Kidney epithelial cell (primary cell): ENCODE measurements around the gene ANKFN1. TPM values are rescaled to one million over a fixed set of nuclear protein-coding genes. Genes with fewer than 3 reads are reported as not detected.

Experiments used
- DNase-seq: peaks from one replicate; pipeline ENCODE4 v3.0.0-alpha.2; 2010; ENCODE audit warnings: low read depth
- H3K27me3 ChIP-seq: 2 replicates; pipeline ENCODE4 v1.6.0; 2011; ENCODE audit warnings: low read length; ENCODE audit not compliant: control insufficient read depth, insufficient read depth
- H3K36me3 ChIP-seq: 2 replicates; pipeline ENCODE4 v1.5.1; 2011; ENCODE audit warnings: low read length; ENCODE audit not compliant: control insufficient read depth, insufficient read depth
- H3K4me3 ChIP-seq: 2 replicates; pipeline ENCODE4 v1.5.1; 2011; ENCODE audit warnings: low read depth, mild to moderate bottlenecking, control low read depth, low read length
- total RNA-seq: library from RNA; depleted of rRNA; stranded (reverse); fragments of >200 nt; gene quantifications from 2 replicates; pipeline ENCODE4 v1.2.3, GENCODE V29; 2015
- TF ChIP-seq, protein P1 (sequence below): IDR thresholded peaks from 2 replicates; pipeline ENCODE4 v1.5.1; 2011; ENCODE audit warnings: mild to moderate bottlenecking, moderate library complexity, low read length, control low read depth, inconsistent platforms; ENCODE audit not compliant: insufficient read depth, poor library complexity, severe bottlenecking

Gene ANKFN1
- total RNA-seq, 1 donor from 2014 or later: not detected

DNA sequence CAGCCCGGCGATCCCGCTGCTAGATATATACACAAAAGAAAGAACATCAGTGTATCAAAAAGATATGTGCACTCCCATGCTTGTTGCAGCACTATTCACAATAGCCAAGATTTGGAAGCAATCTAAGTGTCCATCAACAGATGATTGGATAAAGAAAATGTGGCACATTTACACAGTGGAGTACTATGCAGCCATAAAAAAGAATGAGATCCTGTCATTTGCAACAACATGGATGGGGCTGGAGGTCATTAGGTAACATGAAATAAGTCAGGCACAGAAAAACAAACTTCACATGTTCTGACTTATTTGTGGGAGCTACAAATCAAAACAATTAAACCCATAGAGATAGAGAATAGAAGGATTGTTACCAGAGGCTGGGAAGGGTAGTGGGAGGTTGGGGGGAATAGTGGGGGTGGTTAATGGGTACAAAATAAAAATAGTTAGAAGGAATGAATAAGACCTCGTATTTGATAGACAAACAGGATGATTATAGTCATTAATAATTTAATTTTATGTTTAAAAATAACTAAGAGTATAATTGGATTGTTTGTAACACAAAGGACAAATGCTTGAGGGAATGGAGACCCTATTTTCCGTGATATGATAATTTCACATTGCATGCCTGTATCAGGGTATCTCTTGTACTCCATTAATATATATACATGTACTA, 263.5 kb downstream of the ANKFN1 start:
- DNase-seq: no peak
- no peaks in the 10 kb centered on the region for H3K27me3 ChIP-seq
- H3K4me3 ChIP-seq: no peak overlapping the region
- no peaks in the 10 kb centered on the region for H3K36me3 ChIP-seq
- TF ChIP-seq, protein P1, sequence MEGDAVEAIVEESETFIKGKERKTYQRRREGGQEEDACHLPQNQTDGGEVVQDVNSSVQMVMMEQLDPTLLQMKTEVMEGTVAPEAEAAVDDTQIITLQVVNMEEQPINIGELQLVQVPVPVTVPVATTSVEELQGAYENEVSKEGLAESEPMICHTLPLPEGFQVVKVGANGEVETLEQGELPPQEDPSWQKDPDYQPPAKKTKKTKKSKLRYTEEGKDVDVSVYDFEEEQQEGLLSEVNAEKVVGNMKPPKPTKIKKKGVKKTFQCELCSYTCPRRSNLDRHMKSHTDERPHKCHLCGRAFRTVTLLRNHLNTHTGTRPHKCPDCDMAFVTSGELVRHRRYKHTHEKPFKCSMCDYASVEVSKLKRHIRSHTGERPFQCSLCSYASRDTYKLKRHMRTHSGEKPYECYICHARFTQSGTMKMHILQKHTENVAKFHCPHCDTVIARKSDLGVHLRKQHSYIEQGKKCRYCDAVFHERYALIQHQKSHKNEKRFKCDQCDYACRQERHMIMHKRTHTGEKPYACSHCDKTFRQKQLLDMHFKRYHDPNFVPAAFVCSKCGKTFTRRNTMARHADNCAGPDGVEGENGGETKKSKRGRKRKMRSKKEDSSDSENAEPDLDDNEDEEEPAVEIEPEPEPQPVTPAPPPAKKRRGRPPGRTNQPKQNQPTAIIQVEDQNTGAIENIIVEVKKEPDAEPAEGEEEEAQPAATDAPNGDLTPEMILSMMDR: no peak

DNA sequence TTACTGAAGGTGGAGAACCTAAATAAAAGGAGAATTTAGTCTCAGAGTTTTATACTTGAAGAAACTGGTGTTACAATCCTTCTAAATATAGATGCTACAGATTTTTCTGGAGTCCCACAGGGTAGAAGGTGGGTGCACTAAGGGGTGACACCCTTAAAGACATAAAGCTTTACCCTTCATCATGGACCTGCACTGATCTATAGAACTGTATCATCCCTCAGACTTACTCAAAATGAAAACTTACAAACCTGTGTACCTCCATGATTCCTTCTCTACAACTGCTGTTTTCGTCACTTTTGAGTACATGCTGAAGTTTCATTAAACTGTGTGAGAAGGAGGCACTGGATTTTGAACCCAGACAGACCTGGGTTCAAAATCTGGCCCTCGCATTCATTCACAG, 270.7 kb downstream of the ANKFN1 start:
- Histone ChIP-seq H3K4me3 (no peak overlapping the region), H3K27me3 (no peaks in the 10 kb centered on the region), H3K36me3 (no peaks in the 10 kb centered on the region)
- no peak for DNase-seq
- TF ChIP-seq, protein P1: no peak

DNA sequence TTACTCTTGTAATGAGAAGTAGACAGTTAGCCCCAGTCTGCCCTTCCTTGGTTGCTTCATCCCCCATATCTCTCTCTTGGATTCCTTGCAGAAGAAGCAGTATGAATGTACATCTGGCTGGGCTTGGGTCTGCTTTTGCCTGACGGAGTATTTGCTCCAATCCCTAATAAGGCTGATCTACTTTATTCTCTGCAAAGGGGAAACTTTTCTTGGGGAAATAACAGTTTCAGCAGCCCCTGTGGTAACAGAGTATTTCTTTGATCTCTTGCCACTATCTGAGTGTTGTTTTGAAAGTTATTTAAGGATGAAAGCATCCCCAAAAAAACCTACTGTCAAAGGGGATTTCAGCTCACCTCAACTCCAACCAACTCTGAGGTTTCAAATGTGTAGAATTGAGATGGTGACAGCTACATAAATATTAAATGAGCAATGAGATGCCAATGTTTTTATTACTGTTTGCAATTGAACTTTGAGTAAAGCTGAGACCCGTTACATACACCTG, 271.3 kb downstream of the ANKFN1 start:
- DNase-seq: no peak
- Histone ChIP-seq H3K36me3 (no peaks in the 10 kb centered on the region), H3K4me3 (no peak overlapping the region), H3K27me3 (no peaks in the 10 kb centered on the region)
- TF ChIP-seq, protein P1: no peak

DNA sequence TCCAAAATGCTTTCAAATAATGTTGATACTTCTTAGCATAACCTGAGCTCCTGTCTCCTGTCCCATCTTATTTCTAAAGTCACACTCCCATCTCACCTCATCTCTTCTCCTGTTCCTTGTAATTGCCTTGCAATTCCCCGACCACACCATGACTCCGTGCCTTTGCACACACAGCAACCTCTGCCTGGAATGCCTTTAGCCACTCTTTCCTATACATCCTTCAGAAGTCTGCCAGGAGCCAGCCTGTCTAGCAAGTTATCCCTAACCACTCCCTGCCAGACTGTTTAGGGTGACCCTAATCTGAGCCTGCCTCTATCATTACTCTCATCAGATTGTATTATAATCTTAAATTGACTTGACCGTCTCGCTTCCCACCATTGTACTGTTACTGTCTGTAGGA, 272.2 kb downstream of the ANKFN1 start:
- Histone ChIP-seq H3K4me3 (no peak overlapping the region), H3K36me3 (no peaks in the 10 kb centered on the region), H3K27me3 (no peaks in the 10 kb centered on the region)
- TF ChIP-seq, protein P1: no peak
- DNase-seq: no peak

DNA sequence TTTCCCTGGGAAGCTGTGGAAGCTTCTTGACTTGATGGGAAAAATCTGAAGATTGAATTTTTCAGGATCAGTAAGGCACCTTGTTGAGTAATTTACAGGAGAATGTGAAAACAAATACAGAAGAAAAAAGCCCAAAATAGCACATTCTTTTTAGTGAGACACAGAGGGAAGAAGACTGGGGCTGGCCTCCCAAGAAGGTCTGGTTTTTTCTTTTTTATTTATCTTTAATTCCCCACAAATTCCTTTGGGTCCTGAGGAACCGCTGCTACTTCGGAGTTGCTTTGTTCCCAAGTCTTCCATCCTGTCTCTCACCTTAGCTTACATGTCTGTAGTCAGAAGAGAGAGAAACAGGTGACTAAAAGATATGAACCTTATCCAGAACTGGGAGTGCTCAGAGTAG, 273.6 kb downstream of the ANKFN1 start:
- Histone ChIP-seq H3K4me3 (no peak overlapping the region), H3K36me3 (no peaks in the 10 kb centered on the region), H3K27me3 (no peaks in the 10 kb centered on the region)
- TF ChIP-seq, protein P1: no peak
- DNase-seq: no peak

DNA sequence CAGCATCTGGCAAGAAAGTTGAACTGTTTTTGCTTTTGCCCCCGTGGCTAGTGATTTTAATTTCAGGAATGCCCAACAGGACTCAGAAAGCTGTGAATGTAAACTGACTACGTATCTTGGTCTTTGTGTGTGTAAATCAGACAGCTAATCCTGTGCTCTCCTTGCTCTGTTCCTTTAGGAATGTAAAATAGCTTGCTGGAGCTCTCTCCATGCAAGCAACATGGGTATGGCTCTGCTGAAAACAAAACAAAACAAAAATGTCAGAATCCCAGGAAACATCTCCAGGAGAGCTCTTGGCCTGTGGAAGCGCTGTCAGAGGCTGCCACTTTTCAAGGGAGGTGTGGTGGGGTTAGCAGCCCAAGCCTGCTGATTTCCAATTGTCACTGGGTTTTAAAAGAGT, 278.5 kb downstream of the ANKFN1 start:
- Histone ChIP-seq H3K36me3 (no peaks in the 10 kb centered on the region), H3K4me3 (no peak overlapping the region), H3K27me3 (no peaks in the 10 kb centered on the region)
- no peak for DNase-seq
- TF ChIP-seq, protein P1: no peak
